Hepatocyte (in vitro differentiated cells): Measurements from ENCODE around the gene SPG11.
"Not testable (repeated sequence)": the region's sequence is repeated elsewhere in the genome, so short reads cannot be mapped to it uniquely, and the experiment has no call there.

ENCODE experiments used
- CTCF ChIP-seq: fragments of 200-600 bp; sonication (generic); IDR thresholded peaks from 2 replicates; pipeline ENCODE4 v1.5.1; 2016; ENCODE audit warnings: antibody characterized with exemption, mild to moderate bottlenecking; ENCODE audit not compliant: poor library complexity
- EZH2phosphoT487 ChIP-seq: fragments of 200-600 bp; sonication (generic); IDR thresholded peaks from one replicate; pipeline ENCODE4 v1.6.1; 2018; ENCODE audit warnings: antibody characterized with exemption, mild to moderate bottlenecking, low read depth, moderate library complexity; ENCODE audit not compliant: unreplicated experiment, severe bottlenecking

GRCh38 chr15:44544745-44545144, 118.7 kb downstream of the SPG11 start:
- not testable (repeated sequence) for TF ChIP-seq CTCF, EZH2phosphoT487
